ENCODE results near the gene TUBGCP2.

DNA sequence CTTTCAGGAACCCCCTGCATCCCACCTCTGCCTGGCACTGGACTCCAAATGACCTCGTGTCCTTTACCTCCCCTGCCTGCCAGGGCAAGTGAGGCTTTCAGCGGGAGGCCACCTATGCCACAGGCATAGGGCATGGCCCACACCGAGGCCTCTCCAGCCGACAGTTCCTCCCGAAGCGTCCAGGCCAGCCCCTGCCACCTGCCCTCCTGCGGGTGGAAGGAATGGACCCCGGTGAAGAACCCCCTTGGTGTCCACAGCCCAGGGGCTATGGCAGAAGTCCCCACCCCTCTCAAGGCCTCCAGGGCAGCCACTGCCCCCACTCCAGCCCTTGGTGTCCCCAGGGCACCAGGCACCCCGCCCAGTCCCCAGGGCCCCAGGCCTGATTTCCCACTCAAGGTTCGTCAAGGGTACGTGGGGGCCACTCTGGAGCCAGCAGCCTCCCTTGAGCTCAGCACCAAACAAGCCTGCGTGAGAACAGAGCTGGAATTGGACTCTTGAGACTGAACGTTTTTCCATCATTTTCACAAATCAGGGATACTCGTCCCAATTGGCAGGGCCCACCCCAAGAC, 46.1 kb upstream of the TUBGCP2 start:
- TF ChIP-seq ZNF521 (tag by site-specific recombination; IDR thresholded peaks at IDR 0.05), result no peak
- TF ChIP-seq ZNF292 (tag by site-specific recombination; IDR thresholded peaks at IDR 0.05; ENCODE audit: borderline replicate concordance, low read depth), result no peak
- TF ChIP-seq, protein P1, sequence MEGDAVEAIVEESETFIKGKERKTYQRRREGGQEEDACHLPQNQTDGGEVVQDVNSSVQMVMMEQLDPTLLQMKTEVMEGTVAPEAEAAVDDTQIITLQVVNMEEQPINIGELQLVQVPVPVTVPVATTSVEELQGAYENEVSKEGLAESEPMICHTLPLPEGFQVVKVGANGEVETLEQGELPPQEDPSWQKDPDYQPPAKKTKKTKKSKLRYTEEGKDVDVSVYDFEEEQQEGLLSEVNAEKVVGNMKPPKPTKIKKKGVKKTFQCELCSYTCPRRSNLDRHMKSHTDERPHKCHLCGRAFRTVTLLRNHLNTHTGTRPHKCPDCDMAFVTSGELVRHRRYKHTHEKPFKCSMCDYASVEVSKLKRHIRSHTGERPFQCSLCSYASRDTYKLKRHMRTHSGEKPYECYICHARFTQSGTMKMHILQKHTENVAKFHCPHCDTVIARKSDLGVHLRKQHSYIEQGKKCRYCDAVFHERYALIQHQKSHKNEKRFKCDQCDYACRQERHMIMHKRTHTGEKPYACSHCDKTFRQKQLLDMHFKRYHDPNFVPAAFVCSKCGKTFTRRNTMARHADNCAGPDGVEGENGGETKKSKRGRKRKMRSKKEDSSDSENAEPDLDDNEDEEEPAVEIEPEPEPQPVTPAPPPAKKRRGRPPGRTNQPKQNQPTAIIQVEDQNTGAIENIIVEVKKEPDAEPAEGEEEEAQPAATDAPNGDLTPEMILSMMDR (tag by site-specific recombination; IDR thresholded peaks at IDR 0.05), result no peak
- TF ChIP-seq ZNF211 (tag by site-specific recombination; IDR thresholded peaks at IDR 0.05; ENCODE audit: low read depth), result no peak
- TF ChIP-seq ZBTB8A (tag by site-specific recombination; IDR thresholded peaks at IDR 0.05), result no peak
- TF ChIP-seq ZNF530 (tag by site-specific recombination; IDR thresholded peaks at IDR 0.05; ENCODE audit: low read depth), result no peak
- TF ChIP-seq ZNF19 (tag by site-specific recombination; IDR thresholded peaks at IDR 0.05; ENCODE audit: low read depth), result no peak
- no peak for TF ChIP-seq ZNF394 (tag by site-specific recombination; IDR thresholded peaks at IDR 0.05; ENCODE audit: borderline replicate concordance)
- TF ChIP-seq SP7 (tag by site-specific recombination; IDR thresholded peaks at IDR 0.05), result no peak
- TF ChIP-seq BCL11A (tag by site-specific recombination; IDR thresholded peaks at IDR 0.05; ENCODE audit: low read depth), result no peak
- no peak for TF ChIP-seq PRDM10 (tag by site-specific recombination; IDR thresholded peaks at IDR 0.05)
- no peak for TF ChIP-seq ZNF785 (tag by site-specific recombination; IDR thresholded peaks at IDR 0.05)
- TF ChIP-seq ZNF837 (tag by site-specific recombination; IDR thresholded peaks at IDR 0.05), result no peak

All from HEK293 (cell line).